ENCODE data around the gene NALF2. TPM values are rescaled to one million over a fixed set of nuclear protein-coding genes. Genes with fewer than 3 reads are reported as not detected.

NALF2 gene
- total RNA-seq, 1 experiment from 2014 or later: 9.7 TPM

GRCh38 chrX:69508610-69509009, 4.5 kb downstream of the NALF2 start:
- no peak overlapping the region for H2AFZ ChIP-seq (ENCODE audit: low read length)
- H3K56ac ChIP-seq (ENCODE audit: insufficient read length, low read depth, low read length): no peak overlapping the region
- H3K36me3 Mint-ChIP-seq (ENCODE audit: insufficient read depth in 1 of 3, low read depth in 3 of 3): peaks cover 15 to 25% (median 17%) of the 10 kb centered on the region in 3 experiments; a peak in 6 of 7 replicates
- no peak overlapping the region for H2BK15ac ChIP-seq (ENCODE audit: low read depth, low read length)
- no peaks in the 10 kb centered on the region for H4K20me1 ChIP-seq (ENCODE audit: control insufficient read depth, insufficient read depth, insufficient read length)
- H3K27me3 ChIP-seq (ENCODE audit: insufficient read depth, low read length): no peaks in the 10 kb centered on the region
- H3K9me3 Mint-ChIP-seq: peaks cover 54 to 68% of the 10 kb centered on the region in 2 experiments
- H3K4me2 ChIP-seq (ENCODE audit: insufficient read depth, insufficient read length, low read length): no peak overlapping the region
- no peak overlapping the region for H4K91ac ChIP-seq (ENCODE audit: insufficient read length, low read depth, low read length)
- no peak for TF ChIP-seq CTCF (conservative IDR thresholded peaks at IDR 0.05)
- no peak overlapping the region; a peak in 1 of 5 replicates for H3K4me3 Mint-ChIP-seq
- no peak overlapping the region for H2BK5ac ChIP-seq (ENCODE audit: insufficient read length, low read length)
- WGBS (ENCODE audit: extremely low coverage, insufficient read length, low lambda C conversion rate): no CpG with 5 or more reads among the region's 5 CpGs
- peaks cover 2% of the 10 kb centered on the region for H3K23me2 ChIP-seq (ENCODE audit: insufficient read length, low read depth, low read length, poor library complexity, severe bottlenecking)
- 0 out of 2 replicates have a peak, but pooled peaks cover 1% of the 10 kb centered on the region for H3K79me2 ChIP-seq (ENCODE audit: insufficient read depth, low read length)
- no peak overlapping the region for H2BK120ac ChIP-seq (ENCODE audit: low read depth, low read length, poor library complexity, severe bottlenecking)
- no peak overlapping the region for H4K5ac ChIP-seq (ENCODE audit: insufficient read length, low read depth, low read length)
- no peak overlapping the region for H3K27ac Mint-ChIP-seq
- no peak overlapping the region for H3K23ac ChIP-seq (ENCODE audit: insufficient read length, low read depth, low read length)
- peaks cover 47% of the 10 kb centered on the region for H3K9me3 ChIP-seq (ENCODE audit: control insufficient read depth, low read depth, low read length)
- H3K4ac ChIP-seq (ENCODE audit: low read depth, low read length): no peak overlapping the region
- H3K14ac ChIP-seq (ENCODE audit: insufficient read depth, low read length): no peak overlapping the region
- no peaks in the 10 kb centered on the region for H3K4me1 ChIP-seq (ENCODE audit: insufficient read depth, low read length)
- no peak overlapping the region for H3T11ph ChIP-seq (ENCODE audit: low read length)
- peaks cover 5 to 13% of the 10 kb centered on the region in 2 experiments; a peak in 3 of 4 replicates for H3K4me1 Mint-ChIP-seq
- no peak for DNase-seq
- no peak overlapping the region for H4K8ac ChIP-seq (replicated peaks; ENCODE audit: insufficient read length, low read depth, low read length)
- H2BK20ac ChIP-seq (ENCODE audit: low read depth, low read length, poor library complexity, severe bottlenecking): no peak overlapping the region
- no peak overlapping the region for H3K27ac ChIP-seq (ENCODE audit: insufficient read length, low read depth, low read length)
- no peak overlapping the region for H2BK12ac ChIP-seq (ENCODE audit: insufficient read length, low read depth, low read length)
- no peak overlapping the region for H2AK5ac ChIP-seq (ENCODE audit: insufficient read length, low read length)
- no peak overlapping the region for H3K18ac ChIP-seq (ENCODE audit: insufficient read length, low read depth, low read length)
- peaks cover 20% of the 10 kb centered on the region for H3K27me3 Mint-ChIP-seq (ENCODE audit: low read depth)
- no peak overlapping the region for H3K9ac ChIP-seq (ENCODE audit: extremely low read depth, insufficient read length, low read length)
- H3K79me1 ChIP-seq (ENCODE audit: insufficient read depth, low read depth, low read length, poor library complexity, severe bottlenecking): no peaks in the 10 kb centered on the region

All from H9 (cell line).